ENCODE data around the gene PLA2G4E.

Gene PLA2G4E

GRCh38 chr15:42020713-42021273 lies at the start of gene PLA2G4E:
Gene PLA2G4E (minus strand): TSS chr15:42021042. CDS start chr15:42021030, 12 bp downstream.
- TF ChIP-seq CTCF (IDR thresholded peaks at IDR 0.05; ENCODE audit: low read depth, low read length): no peak
- DNase-seq (ENCODE audit: extremely low read depth, low read depth): no peak

GRCh38 chr15:42070279-42070975 lies 49.6 kb upstream of the PLA2G4E start:
- no peak for DNase-seq (ENCODE audit: extremely low read depth, low read depth)
- no peak for TF ChIP-seq CTCF (IDR thresholded peaks at IDR 0.05; ENCODE audit: low read depth, low read length)

GRCh38 chr15:42069496-42070278 lies 48.8 kb upstream of the PLA2G4E start:
- no peak for TF ChIP-seq CTCF (IDR thresholded peaks at IDR 0.05; ENCODE audit: low read depth, low read length)
- DNase-seq (ENCODE audit: extremely low read depth, low read depth): no peak

GRCh38 chr15:42069025-42069424 lies 48.2 kb upstream of the PLA2G4E start:
- no peak for DNase-seq (ENCODE audit: extremely low read depth, low read depth)

GRCh38 chr15:42068601-42069000 lies 47.8 kb upstream of the PLA2G4E start:
- DNase-seq (ENCODE audit: extremely low read depth, low read depth): no peak
- no peak for TF ChIP-seq CTCF (IDR thresholded peaks at IDR 0.05; ENCODE audit: low read depth, low read length)

More at GRCh38 chr15:42069025-42069424, 48.2 kb upstream of the PLA2G4E start:
- no peak for TF ChIP-seq CTCF (IDR thresholded peaks at IDR 0.05; ENCODE audit: low read depth, low read length)

GRCh38 chr15:42066764-42067415 lies 46.0 kb upstream of the PLA2G4E start:
- DNase-seq (ENCODE audit: extremely low read depth, low read depth): no peak
- TF ChIP-seq CTCF (IDR thresholded peaks at IDR 0.05; ENCODE audit: low read depth, low read length): no peak
